B cell (primary cell): ENCODE measurements around the gene PRLR.

Experiments used
- CTCF ChIP-seq: fragments of 200-600 bp; IDR thresholded peaks from one replicate; pipeline ENCODE4 v1.8.0; 2022; ENCODE audit warnings: antibody characterized with exemption, mild to moderate bottlenecking
- EZH2 ChIP-seq: IDR thresholded peaks from 2 replicates; pipeline ENCODE4 v1.6.1; 2012; ENCODE audit warnings: borderline replicate concordance, low read depth, mild to moderate bottlenecking, moderate library complexity, low read length; ENCODE audit not compliant: insufficient read depth, poor library complexity, severe bottlenecking

- no peak for TF ChIP-seq CTCF
- TF ChIP-seq EZH2, result no peak
Measured at GRCh38 chr5:35004200-35004599, 226.1 kb downstream of the PRLR start.
